Left forelimb (tissue), 1 donor: ENCODE measurements around the gene LYSMD2.

Source experiments
- DNase-seq: peaks from one replicate; pipeline ENCODE4 v3.0.0-alpha.2; 2018; ENCODE audit warnings: low spot score

LYSMD2 gene

DNA sequence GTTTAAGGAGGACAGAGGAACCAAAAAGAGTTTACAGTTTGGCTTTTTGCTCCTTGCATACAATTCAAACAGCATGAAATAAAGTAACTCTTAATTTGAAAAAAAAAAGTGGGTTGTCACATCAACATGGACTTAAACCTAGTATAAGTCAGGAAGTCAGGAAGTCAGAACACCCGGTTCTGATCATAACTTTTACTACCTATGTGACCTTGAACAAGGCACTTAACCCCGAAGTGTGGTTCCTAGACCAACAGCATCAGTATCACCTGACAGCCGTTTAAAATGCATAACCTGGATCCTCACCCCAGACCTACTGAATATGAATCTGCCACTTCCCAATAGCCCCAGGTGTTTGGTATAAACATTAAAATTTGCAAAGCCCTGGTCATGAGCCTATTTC lies 18.7 kb downstream of the LYSMD2 start:
- DNase-seq: no peak

- DNase-seq: no peak
Measured at GRCh38 chr15:51718219-51718618, 19.2 kb downstream of the LYSMD2 start.

GRCh38 chr15:51714911-51715310 lies 22.5 kb downstream of the LYSMD2 start:
- no peak for DNase-seq

GRCh38 chr15:51714162-51714561 lies 23.3 kb downstream of the LYSMD2 start:
- DNase-seq: no peak

DNA sequence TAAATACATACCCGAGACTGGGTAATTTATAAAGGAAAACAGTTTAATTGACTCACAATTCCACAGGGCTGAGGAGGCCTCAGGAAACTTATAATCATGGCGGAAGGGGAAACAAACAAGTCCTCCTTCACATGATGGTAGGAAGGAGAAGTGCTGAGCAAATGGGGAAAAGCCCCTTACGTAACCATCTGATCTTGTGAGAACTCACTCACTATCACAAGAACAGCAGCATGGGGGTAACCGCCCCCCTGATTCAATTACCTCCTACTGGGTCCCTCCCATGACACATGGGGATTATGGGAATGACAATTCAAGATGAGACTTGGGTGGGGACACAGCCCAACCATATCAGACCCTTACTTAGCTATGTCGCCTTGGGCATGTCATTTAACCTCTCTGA lies 28.4 kb downstream of the LYSMD2 start:
- no peak for DNase-seq

DNA sequence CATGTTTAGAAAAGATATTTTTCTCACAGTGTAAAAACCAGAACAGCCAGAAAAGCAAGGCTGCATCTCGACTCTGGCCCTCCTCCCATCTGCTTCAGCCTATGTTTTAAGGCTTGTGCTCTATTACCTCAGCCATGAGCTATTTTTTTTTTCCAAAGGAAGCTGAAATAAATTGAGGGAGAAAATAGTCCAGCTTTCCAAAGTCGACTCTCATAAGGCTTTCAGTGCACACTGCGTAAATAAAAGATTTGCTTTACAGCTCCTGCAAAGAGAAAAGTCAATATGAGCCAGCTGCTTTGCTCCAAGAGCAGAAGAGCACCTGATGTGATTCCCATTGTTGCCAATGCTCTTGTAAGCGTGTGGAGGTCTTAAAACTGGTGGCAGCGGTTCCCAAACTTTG lies 29.4 kb downstream of the LYSMD2 start:
- DNase-seq: no peak

- no peak for DNase-seq
Measured at GRCh38 chr15:51706926-51707608, 30.4 kb downstream of the LYSMD2 start.

DNA sequence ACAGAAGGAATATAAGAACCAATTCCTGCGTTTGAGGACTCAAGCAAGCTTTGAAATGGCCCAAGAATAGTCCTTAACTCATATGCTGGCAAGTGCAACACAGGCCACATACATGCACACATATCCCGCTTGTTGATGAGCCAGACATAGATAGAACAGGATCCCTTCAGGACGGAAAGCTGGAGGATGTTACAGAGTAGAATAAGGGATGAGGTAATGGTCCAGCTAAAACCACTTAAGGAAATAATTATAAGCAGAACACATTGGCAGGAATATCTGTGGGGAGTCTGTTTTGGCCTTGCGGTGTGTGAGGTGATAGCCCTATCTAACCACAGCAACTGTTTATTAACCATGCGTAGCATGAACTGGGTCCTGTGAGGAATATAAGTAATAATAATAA lies 31.2 kb downstream of the LYSMD2 start:
- no peak for DNase-seq

DNA sequence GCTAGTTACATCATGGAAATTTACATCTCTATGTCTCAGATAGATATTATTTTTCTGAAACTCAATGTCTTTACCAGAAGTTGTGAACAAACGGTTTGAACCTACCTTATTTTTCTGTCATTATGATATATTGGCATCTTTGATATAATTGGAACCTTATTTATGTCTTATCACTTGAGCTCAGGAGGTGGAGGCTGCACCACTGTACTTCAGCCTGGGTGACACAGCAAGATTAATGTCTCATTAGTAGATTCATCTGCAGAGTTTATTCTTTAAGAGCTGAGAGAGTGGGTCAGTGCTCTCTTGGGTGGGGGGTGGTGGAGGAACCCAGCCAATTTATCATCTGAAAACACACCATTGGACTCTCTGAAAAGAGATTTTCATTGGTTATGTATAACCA lies 34.7 kb downstream of the LYSMD2 start:
- DNase-seq: no peak

GRCh38 chr15:51699373-51699772 lies 38.1 kb downstream of the LYSMD2 start:
- DNase-seq: no peak

DNA sequence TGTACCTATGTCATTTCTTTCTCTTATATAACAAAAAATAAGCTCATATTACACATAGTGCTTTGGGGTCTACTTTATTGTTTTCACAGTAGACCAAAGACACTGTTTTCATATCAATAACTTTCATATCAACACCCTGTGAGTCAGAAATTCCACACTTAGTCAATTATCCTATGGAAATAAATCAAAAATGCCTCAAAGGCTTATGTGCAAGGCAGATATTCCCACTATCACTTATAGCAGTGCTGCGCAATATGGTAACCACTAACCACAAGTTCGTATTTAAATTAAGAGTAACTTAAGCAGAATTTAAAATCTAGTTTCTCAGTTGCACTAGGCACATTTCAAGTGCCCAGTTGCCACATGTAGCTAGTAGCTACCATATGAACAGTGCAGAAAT lies 40.3 kb downstream of the LYSMD2 start:
- DNase-seq: no peak

GRCh38 chr15:51696566-51696965 lies 40.9 kb downstream of the LYSMD2 start:
- no peak for DNase-seq

DNA sequence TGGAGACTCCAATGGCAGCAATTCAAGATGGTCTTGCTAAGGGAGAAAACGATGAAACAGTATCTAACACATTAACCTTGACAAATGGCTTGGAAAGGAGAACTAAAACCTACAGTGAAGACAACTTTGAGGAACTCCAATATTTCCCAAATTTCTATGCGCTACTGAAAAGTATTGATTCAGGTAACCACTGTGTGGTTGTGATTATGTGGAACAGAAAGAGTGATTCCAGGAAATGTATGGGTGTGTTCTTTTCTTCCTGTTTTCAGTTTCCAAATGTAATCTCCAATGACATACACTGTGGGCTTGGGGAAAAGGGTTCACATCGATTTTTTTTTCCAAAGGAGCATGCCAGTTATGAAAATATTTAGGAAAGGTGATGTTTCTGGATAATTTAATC lies 45.3 kb downstream of the LYSMD2 start:
- no peak for DNase-seq

DNA sequence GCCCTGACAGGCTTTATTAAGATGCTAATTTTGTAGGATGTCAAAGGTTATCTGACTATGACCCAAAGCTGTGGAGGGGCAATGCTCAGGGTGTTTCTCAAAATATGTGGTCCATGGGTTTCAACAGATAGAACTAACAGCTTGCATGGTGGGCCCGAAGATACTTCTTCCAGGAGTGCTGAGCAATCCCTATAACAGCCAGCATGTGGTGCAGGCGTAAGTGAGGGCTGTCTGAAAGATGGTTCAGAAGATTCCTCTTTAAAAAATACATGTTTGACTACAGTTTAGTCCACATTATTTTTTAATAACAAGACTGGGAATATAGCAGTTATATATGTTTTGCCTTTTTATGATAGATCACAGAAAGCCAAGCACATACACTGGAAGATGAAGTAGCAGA lies 48.6 kb downstream of the LYSMD2 start:
- no peak for DNase-seq

- no peak for DNase-seq
Measured at GRCh38 chr15:51687565-51687964, 49.9 kb downstream of the LYSMD2 start.

DNA sequence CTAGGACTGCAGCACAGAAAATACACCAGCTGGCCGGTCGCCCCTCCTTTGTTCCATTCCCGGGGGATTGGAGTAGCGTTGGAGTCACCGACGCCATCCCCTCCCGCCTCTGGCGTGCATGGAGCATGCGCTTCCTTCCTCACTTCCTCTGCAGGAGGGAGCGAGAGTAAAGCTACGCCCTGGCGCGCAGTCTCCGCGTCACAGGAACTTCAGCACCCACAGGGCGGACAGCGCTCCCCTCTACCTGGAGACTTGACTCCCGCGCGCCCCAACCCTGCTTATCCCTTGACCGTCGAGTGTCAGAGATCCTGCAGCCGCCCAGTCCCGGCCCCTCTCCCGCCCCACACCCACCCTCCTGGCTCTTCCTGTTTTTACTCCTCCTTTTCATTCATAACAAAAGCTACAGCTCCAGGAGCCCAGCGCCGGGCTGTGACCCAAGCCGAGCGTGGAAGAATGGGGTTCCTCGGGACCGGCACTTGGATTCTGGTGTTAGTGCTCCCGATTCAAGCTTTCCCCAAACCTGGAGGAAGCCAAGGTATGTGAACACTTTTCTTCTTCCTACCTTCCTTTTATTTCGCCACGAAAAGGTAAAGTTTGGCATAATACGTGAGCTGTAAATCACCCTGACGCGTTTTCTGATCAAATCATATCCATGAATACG lies 56.0 kb downstream of the LYSMD2 start, which contains the start of gene SCG3:
TSS of gene SCG3 (plus strand) at position 201 of the 661 bp plus-strand sequence. CDS start at position 454, 253 bp downstream.
- DNase-seq: peak; percentile 81

- no peak for DNase-seq
Measured at GRCh38 chr15:51680321-51680720, 57.1 kb downstream of the LYSMD2 start.

DNA sequence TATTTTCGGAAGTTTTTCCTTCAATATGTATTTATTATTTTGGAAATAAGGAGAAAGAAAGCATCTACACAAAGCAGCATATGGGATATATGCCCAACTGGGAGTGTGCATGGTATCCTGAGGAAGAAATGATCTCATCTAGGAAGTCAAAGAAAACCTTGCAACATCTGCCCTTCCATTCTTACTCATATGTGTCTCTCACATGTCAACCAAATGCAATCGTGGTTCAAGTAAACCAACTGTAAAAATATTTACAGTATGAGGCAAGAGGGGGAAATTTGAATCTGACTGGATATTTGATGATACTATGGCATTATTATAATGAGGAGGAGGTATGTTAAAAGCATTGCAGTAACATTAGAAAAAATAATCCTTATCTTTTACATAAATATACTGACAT lies 59.4 kb downstream of the LYSMD2 start:
- DNase-seq: no peak

GRCh38 chr15:51677452-51677851 lies 60.0 kb downstream of the LYSMD2 start:
- no peak for DNase-seq

DNA sequence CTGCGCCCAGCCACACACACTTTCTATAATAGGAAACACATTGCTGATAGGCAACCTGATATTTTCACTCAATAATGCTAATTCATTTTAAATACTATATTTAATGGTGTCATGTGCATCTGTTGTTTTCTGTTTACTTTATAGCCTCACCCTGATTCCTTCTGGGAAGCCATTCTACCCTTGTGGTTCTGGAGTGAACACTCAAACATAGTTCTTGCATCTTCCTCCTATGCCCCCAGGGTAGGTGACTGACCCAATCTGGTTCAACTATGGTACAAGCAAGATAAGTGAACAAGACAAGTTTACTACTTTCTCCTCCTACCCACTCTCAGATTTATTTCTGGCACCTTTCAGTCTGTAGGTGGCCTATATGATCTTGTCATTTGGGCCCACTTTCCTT lies 60.4 kb downstream of the LYSMD2 start:
- no peak for DNase-seq

GRCh38 chr15:51675234-51675633 lies 62.2 kb downstream of the LYSMD2 start:
- DNase-seq: no peak
